22Rv1 (cell line): ENCODE measurements around the gene DMKN.
A peak's percentile ranks its signal among the peaks of the same experiment; 100 is the strongest.

Experiments
- H3K27ac ChIP-seq: fragments of 450-650 bp; 2 replicates; pipeline ENCODE4 v1.5.1; 2017
- CTCF ChIP-seq: fragments of 450-650 bp; IDR thresholded peaks from 2 replicates; pipeline ENCODE4 v1.5.1; 2017; ENCODE audit warnings: mild to moderate bottlenecking
- ZFX ChIP-seq: fragments of 450-650 bp; IDR thresholded peaks from 2 replicates; pipeline ENCODE4 v1.6.1; 2017; ENCODE audit warnings: antibody characterized with exemption, borderline replicate concordance

Gene DMKN

GRCh38 chr19:35501684-35502083, 11.8 kb downstream of the DMKN start:
- no peak overlapping the region for H3K27ac ChIP-seq
- no peak for TF ChIP-seq CTCF
- TF ChIP-seq ZFX, result no peak

- H3K27ac ChIP-seq, result no peak overlapping the region
- no peak for TF ChIP-seq CTCF
- no peak for TF ChIP-seq ZFX
These were observed 12.8 kb downstream of the DMKN start for GRCh38 chr19:35500611-35501010.

- TF ChIP-seq ZFX (no peak), CTCF (no peak)
- no peak overlapping the region for H3K27ac ChIP-seq
These were observed 14.4 kb downstream of the DMKN start for GRCh38 chr19:35498984-35499527.

GRCh38 chr19:35498220-35498619, 15.2 kb downstream of the DMKN start:
- H3K27ac ChIP-seq, result no peak overlapping the region
- no peak for TF ChIP-seq ZFX
- TF ChIP-seq CTCF, result no peak

- TF ChIP-seq CTCF, result no peak
- no peak for TF ChIP-seq ZFX
- H3K27ac ChIP-seq, result no peak overlapping the region
These were observed 16.0 kb downstream of the DMKN start for GRCh38 chr19:35497406-35497805.

- no peak overlapping the region for H3K27ac ChIP-seq
These were observed 18.1 kb downstream of the DMKN start for GRCh38 chr19:35495107-35496064.

More at GRCh38 chr19:35495107-35496064, 18.1 kb downstream of the DMKN start:
- TF ChIP-seq CTCF (peak; percentile 94), ZFX (no peak)
